Fibroblast of lung (primary cell): ENCODE results near the gene OSBP. TPM values are rescaled to one million over a fixed set of nuclear protein-coding genes. Genes with fewer than 3 reads are reported as not detected.
"Not testable (repeated sequence)": the region's sequence is repeated elsewhere in the genome, so short reads cannot be mapped to it uniquely, and the experiment has no call there.

Source experiments
- DNase-seq, 2 donors: peaks; one replicate each; pipeline versions ENCODE4 v3.0.0 to v3.0.0-alpha.2; 2010; ENCODE audit warnings: low read depth in 2 of 2
- H2AFZ ChIP-seq: 2 replicates; pipeline ENCODE4 v1.5.1; 2012; ENCODE audit warnings: low read length, control low read depth, inconsistent platforms
- H3K27ac ChIP-seq: 2 replicates; pipeline ENCODE4 v1.5.1; 2011; ENCODE audit warnings: low read length, control low read depth; ENCODE audit not compliant: insufficient read depth
- H3K27me3 ChIP-seq: 2 replicates; pipeline ENCODE4 v1.5.1; 2011; ENCODE audit warnings: mild to moderate bottlenecking, low read length; ENCODE audit not compliant: control insufficient read depth, insufficient read depth
- H3K36me3 ChIP-seq: 2 replicates; pipeline ENCODE4 v1.5.1; 2011; ENCODE audit warnings: low read length; ENCODE audit not compliant: control insufficient read depth, insufficient read depth
- H3K4me1 ChIP-seq: 2 replicates; pipeline ENCODE4 v1.5.1; 2011; ENCODE audit warnings: low read length; ENCODE audit not compliant: control insufficient read depth, insufficient read depth; ENCODE audit errors: extremely low read depth
- H3K4me2 ChIP-seq: 2 replicates; pipeline ENCODE4 v1.5.1; 2011; ENCODE audit warnings: low read length, control low read depth; ENCODE audit not compliant: insufficient read depth; ENCODE audit errors: extremely low read depth
- H3K4me3 ChIP-seq, 4 experiments: fragments of 200-600 bp in 1 of 4; sonication (generic) in 1 of 4; replicated peaks in 1 of 4; 2 replicates each; pipeline ENCODE4 v1.5.1; 2011 to 2016; ENCODE audit warnings: low read length in 4 of 4, low read depth in 3 of 4, mild to moderate bottlenecking in 3 of 4, control low read depth in 2 of 4, inconsistent platforms in 1 of 4, mixed read lengths in 1 of 4; ENCODE audit not compliant: insufficient read depth in 1 of 4; ENCODE audit errors: control extremely low read depth in 1 of 4
- H3K79me2 ChIP-seq: 2 replicates; pipeline ENCODE4 v1.5.1; 2012; ENCODE audit warnings: mild to moderate bottlenecking, low read length, inconsistent platforms; ENCODE audit not compliant: control insufficient read depth, insufficient read depth
- H3K9ac ChIP-seq: 2 replicates; pipeline ENCODE4 v1.5.1; 2011; ENCODE audit warnings: mild to moderate bottlenecking, low read length, control low read depth; ENCODE audit not compliant: insufficient read depth
- H3K9me3 ChIP-seq: 2 replicates; pipeline ENCODE4 v1.5.1; 2012; ENCODE audit warnings: low read depth, low read length; ENCODE audit not compliant: control insufficient read depth, insufficient read depth
- H4K20me1 ChIP-seq: 2 replicates; pipeline ENCODE4 v1.5.1; 2011; ENCODE audit warnings: low read length; ENCODE audit not compliant: control insufficient read depth, insufficient read depth; ENCODE audit errors: extremely low read depth
- CTCF ChIP-seq, 2 donors: IDR thresholded peaks in 1 of 2; conservative IDR thresholded peaks in 1 of 2; 1 replicate in 1 of 2; 2 replicates in 1 of 2; pipeline ENCODE4 v1.5.1; 2011 to 2012; ENCODE audit warnings: low read length in 2 of 2, control low read depth in 1 of 2, inconsistent platforms in 1 of 2, low read depth in 1 of 2, mild to moderate bottlenecking in 1 of 2
- EZH2 ChIP-seq: IDR thresholded peaks from 2 replicates; pipeline ENCODE4 v1.5.1; 2012; ENCODE audit warnings: low read length, control low read depth, mild to moderate bottlenecking; ENCODE audit errors: missing control alignments
- polyA plus RNA-seq, 2 donors: library from polyadenylated mRNA; depleted of rRNA in 1 of 2; stranded (reverse) in 1 of 2; unstranded in 1 of 2; fragments of >200 nt; gene quantifications; 2 replicates each; pipeline ENCODE4 v1.2.1, GENCODE V29; 2011 to 2012; ENCODE audit warnings: missing spikeins in 1 of 2
- total RNA-seq: library from RNA; depleted of rRNA; stranded (reverse); fragments of >200 nt; gene quantifications from 2 replicates; pipeline ENCODE4 v1.2.1, GENCODE V29; 2014

Gene OSBP
- total and polyA plus RNA-seq, 2 donors (not counting 1 experiment from before 2014, with no cell fraction given), result 34.0 to 44.1 TPM

DNA sequence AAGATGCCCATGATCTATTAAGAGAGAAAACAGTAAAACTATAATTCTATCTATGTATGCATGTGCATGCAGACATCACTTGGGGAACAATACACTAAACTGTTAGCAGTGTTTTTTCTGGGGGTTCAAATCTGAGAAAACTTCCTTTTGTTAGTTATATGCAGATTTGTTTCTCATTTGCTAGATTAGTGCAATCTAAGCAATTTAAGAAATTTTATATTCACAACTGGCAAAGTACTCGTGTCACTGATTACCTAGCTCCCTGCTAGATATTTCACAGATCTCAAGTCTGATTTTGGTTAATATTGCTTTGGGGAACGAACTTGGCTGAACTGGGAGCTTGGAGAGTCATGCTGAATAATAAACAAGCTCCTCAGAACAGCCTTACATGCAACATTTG is 14.9 kb upstream of the OSBP start:
- TF ChIP-seq EZH2, result no peak
- TF ChIP-seq CTCF (conservative IDR thresholded peaks at IDR 0.05 in 1 of 2, IDR thresholded peaks at IDR 0.05 in 1 of 2; ENCODE audit: low read depth in 1 of 2, low read length in 2 of 2), result no peak
- Histone ChIP-seq H3K4me2 (no peak overlapping the region), H3K4me1 (no peaks in the 10 kb centered on the region), H3K27ac (no peak overlapping the region), H3K27me3 (no peaks in the 10 kb centered on the region), H3K4me3 (no peak overlapping the region), H3K79me2 (no peaks in the 10 kb centered on the region), H3K9ac (no peak overlapping the region), H3K9me3 (no peaks in the 10 kb centered on the region), H2AFZ (no peak overlapping the region), H4K20me1 (no peaks in the 10 kb centered on the region), H3K36me3 (no peaks in the 10 kb centered on the region)
- no peak for DNase-seq

- H3K27me3 ChIP-seq, result no peaks in the 10 kb centered on the region
- no peaks in the 10 kb centered on the region for H3K36me3 ChIP-seq
- H3K9ac ChIP-seq, result no peak overlapping the region
- DNase-seq, result no peak
- H3K27ac ChIP-seq, result no peak overlapping the region
- H3K9me3 ChIP-seq, result no peaks in the 10 kb centered on the region
- no peak overlapping the region for H3K4me3 ChIP-seq
- no peaks in the 10 kb centered on the region for H3K79me2 ChIP-seq
- H3K4me2 ChIP-seq, result no peak overlapping the region
- no peak for TF ChIP-seq CTCF (conservative IDR thresholded peaks at IDR 0.05 in 1 of 2, IDR thresholded peaks at IDR 0.05 in 1 of 2; ENCODE audit: low read depth in 1 of 2, low read length in 2 of 2)
- TF ChIP-seq EZH2, result no peak
- no peak overlapping the region for H2AFZ ChIP-seq
- no peaks in the 10 kb centered on the region for H3K4me1 ChIP-seq
- H4K20me1 ChIP-seq, result no peaks in the 10 kb centered on the region
Measured at GRCh38 chr11:59629996-59630395, 14.4 kb upstream of the OSBP start.

DNA sequence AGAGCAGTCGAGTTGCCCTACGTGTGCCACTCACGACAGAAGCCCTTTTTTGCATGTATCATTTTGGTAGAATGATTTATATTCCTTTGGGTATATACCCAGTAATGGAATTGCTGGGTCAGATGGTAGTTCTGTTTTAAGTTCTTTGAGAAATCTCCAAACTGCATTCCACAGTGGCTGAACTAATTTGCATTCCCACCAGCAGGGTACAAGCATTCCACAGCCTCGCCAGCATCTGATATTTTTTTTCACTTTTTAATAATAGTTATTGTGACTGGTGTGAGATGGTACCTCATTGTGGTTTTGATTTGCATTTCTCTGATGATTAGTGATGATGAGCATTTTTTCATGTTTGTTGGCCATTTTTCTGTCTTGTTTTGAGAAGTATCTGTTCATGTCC is 11.4 kb upstream of the OSBP start:
- not testable (repeated sequence) for H3K27ac ChIP-seq, H3K4me2 ChIP-seq, H3K4me3 ChIP-seq, H2AFZ ChIP-seq, H3K27me3 ChIP-seq, H3K36me3 ChIP-seq, H3K79me2 ChIP-seq, H3K4me1 ChIP-seq, H3K9me3 ChIP-seq, H3K9ac ChIP-seq, H4K20me1 ChIP-seq
- peak in 1 of 2 donors; percentile 27 for DNase-seq
